ENCODE results near the gene GBE1.

Gene GBE1

GRCh38 chr3:81462921-81463320 is 298.5 kb downstream of the GBE1 start:
- DNase-seq: no peak

- no peak for DNase-seq
These were observed 301.7 kb downstream of the GBE1 start for GRCh38 chr3:81459733-81460132.

GRCh38 chr3:81452418-81452817 is 309.0 kb downstream of the GBE1 start:
- no peak for DNase-seq

GRCh38 chr3:81451611-81452010 is 309.8 kb downstream of the GBE1 start:
- DNase-seq: no peak

GRCh38 chr3:81451140-81451539 is 310.3 kb downstream of the GBE1 start:
- no peak for DNase-seq

GRCh38 chr3:81446806-81447205 is 314.6 kb downstream of the GBE1 start:
- DNase-seq: no peak

GRCh38 chr3:81445712-81446111 is 315.7 kb downstream of the GBE1 start:
- DNase-seq: no peak

- no peak for DNase-seq
These were observed 316.5 kb downstream of the GBE1 start for GRCh38 chr3:81444817-81445460.

- DNase-seq: no peak
These were observed 317.5 kb downstream of the GBE1 start for GRCh38 chr3:81443958-81444357.

- no peak for DNase-seq
These were observed 318.0 kb downstream of the GBE1 start for GRCh38 chr3:81443457-81443782.

GRCh38 chr3:81442758-81443456 is 318.5 kb downstream of the GBE1 start:
- no peak for DNase-seq

GRCh38 chr3:81440661-81441060 is 320.8 kb downstream of the GBE1 start:
- DNase-seq: no peak

All from GOT3 (cell line).